ENCODE measurements around the gene S1PR1. TPM values are rescaled to one million over a fixed set of nuclear protein-coding genes. Genes with fewer than 3 reads are reported as not detected.
A peak's percentile ranks its signal among the peaks of the same experiment; 100 is the strongest.

Gene S1PR1
- total RNA-seq, 6 donors from 2014 or later: 18.9 to 130 (median 76.5) TPM

DNA sequence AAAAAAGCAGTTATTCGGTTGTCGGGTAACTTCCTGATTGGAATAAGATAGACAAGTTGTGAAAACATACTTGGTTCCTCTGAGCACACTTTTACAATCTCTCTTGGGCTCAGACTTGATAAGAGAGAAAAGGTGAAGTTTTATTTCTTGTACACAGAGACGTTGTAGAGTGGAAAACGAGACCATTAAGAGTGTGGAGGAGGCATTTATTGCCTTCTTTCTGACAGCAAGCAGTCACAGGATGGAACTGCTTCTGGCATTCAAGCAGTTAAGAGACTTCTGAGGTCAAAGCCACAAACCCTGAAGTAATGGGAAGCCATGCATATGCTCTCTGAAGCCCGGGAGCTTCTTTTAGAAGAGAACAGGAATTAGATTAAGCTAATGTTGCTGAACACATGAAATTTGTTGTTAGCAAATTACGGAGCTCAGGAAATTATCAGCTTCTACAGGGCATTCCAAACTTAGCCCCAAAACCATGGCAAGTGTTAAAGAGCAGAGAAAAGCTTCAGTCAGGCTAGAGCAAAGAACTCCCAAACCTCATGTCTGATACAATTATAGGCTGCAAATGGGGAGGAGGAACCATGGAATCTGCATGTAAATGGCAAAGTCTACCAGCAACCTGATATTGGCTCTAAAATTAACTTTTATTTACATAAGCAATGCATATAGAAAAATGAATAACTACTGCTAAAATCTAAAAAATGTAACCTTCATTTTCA, 26.0 kb downstream of the S1PR1 start:
- H3K4me3 ChIP-seq: no peak overlapping the region
- WGBS, 2 donors: 3 to 6% methylated on average over 6 of the region's 6 CpGs
- ATAC-seq (ENCODE audit: low FRiP score in 2 of 2): no peak
- H3K36me3 ChIP-seq: no peaks in the 10 kb centered on the region
- peaks cover 46 to 53% (median 48%) of the 10 kb centered on the region in 4 donors for H3K4me1 ChIP-seq
- H3K27me3 ChIP-seq: no peaks in the 10 kb centered on the region
- H3K9me3 ChIP-seq: no peaks in the 10 kb centered on the region
- TF ChIP-seq POLR2A (IDR thresholded peaks at IDR 0.05) (no peak), EP300 (IDR thresholded peaks at IDR 0.05) (no peak), POLR2AphosphoS5 (IDR thresholded peaks at IDR 0.05) (no peak)
- TF ChIP-seq, protein P1, sequence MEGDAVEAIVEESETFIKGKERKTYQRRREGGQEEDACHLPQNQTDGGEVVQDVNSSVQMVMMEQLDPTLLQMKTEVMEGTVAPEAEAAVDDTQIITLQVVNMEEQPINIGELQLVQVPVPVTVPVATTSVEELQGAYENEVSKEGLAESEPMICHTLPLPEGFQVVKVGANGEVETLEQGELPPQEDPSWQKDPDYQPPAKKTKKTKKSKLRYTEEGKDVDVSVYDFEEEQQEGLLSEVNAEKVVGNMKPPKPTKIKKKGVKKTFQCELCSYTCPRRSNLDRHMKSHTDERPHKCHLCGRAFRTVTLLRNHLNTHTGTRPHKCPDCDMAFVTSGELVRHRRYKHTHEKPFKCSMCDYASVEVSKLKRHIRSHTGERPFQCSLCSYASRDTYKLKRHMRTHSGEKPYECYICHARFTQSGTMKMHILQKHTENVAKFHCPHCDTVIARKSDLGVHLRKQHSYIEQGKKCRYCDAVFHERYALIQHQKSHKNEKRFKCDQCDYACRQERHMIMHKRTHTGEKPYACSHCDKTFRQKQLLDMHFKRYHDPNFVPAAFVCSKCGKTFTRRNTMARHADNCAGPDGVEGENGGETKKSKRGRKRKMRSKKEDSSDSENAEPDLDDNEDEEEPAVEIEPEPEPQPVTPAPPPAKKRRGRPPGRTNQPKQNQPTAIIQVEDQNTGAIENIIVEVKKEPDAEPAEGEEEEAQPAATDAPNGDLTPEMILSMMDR (IDR thresholded peaks at IDR 0.05): no peak
- no peak for DNase-seq
- H3K27ac ChIP-seq: peak overlapping the region; percentile 49 to 66 (median 60)

DNA sequence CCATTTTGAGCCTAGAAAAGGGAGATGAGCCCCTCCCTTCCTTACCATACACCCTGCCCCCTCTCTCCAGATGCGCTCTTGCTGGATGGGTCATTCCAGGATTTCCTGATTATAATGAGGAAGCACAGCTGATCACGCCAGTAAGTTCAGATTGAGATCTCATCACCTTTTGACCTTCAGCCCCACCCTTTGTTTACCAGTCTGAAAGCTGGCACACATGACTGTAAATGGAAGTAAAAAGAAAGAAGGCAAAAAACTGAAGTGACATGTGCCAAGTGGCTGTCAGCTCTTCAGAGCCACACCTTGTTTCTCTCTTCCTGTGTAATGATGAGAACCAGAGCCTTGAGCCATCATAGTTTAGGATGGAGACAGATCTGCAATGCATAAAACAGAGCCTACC, 27.9 kb downstream of the S1PR1 start:
- ATAC-seq (ENCODE audit: low FRiP score in 2 of 2) (peak; percentile 56 to 58), DNase-seq (peak in 1 of 2 donors; percentile 46)
- peak overlapping the region in 2 of 4 donors; percentile 57 to 65 for H3K27ac ChIP-seq
- H3K4me1 ChIP-seq: peaks cover 43 to 48% (median 45%) of the 10 kb centered on the region in 4 donors
- TF ChIP-seq POLR2A (IDR thresholded peaks at IDR 0.05): no peak
- peak; percentile 46 to 99 (median 80) for TF ChIP-seq EP300 (IDR thresholded peaks at IDR 0.05)
- TF ChIP-seq POLR2AphosphoS5 (IDR thresholded peaks at IDR 0.05): peak; percentile 93 to 96
- 18 to 28% methylated on average over 2 of the region's 2 CpGs for WGBS, 2 donors
- no peaks in the 10 kb centered on the region for H3K36me3 ChIP-seq
- no peaks in the 10 kb centered on the region for H3K27me3 ChIP-seq
- no peaks in the 10 kb centered on the region for H3K9me3 ChIP-seq
- H3K4me3 ChIP-seq: no peak overlapping the region

DNA sequence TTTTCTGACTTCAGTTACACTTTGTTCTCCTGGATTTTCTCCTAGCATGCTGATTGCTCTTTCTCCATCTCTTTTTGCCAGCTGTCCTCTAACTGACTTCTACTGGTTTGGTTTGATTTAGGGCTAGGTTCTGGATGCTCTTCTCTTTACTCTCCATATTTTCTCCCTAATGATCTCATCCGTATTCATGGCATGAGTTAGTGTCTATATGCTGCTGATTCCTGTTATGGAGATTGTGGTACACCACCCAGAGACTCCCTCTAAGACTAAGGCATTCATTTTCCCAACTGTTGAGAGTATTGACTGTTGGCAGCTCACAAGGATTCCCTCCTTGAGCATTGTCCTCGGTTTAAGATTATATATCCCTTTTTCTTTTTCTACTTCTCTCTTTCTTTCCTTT, 28.9 kb downstream of the S1PR1 start:
- H3K36me3 ChIP-seq: no peaks in the 10 kb centered on the region
- peaks cover 33 to 39% (median 36%) of the 10 kb centered on the region in 4 donors for H3K4me1 ChIP-seq
- TF ChIP-seq, protein P1 (IDR thresholded peaks at IDR 0.05): no peak
- TF ChIP-seq POLR2A (IDR thresholded peaks at IDR 0.05): no peak
- no peak for TF ChIP-seq POLR2AphosphoS5 (IDR thresholded peaks at IDR 0.05)
- TF ChIP-seq EP300 (IDR thresholded peaks at IDR 0.05): no peak
- 68 to 80% methylated on average over 2 of the region's 2 CpGs for WGBS, 2 donors
- DNase-seq: no peak
- no peak for ATAC-seq (ENCODE audit: low FRiP score in 2 of 2)
- H3K9me3 ChIP-seq: no peaks in the 10 kb centered on the region
- H3K27me3 ChIP-seq: no peaks in the 10 kb centered on the region
- no peak overlapping the region for H3K4me3 ChIP-seq
- H3K27ac ChIP-seq: peak overlapping the region in 2 of 4 donors; percentile 57 to 65

DNA sequence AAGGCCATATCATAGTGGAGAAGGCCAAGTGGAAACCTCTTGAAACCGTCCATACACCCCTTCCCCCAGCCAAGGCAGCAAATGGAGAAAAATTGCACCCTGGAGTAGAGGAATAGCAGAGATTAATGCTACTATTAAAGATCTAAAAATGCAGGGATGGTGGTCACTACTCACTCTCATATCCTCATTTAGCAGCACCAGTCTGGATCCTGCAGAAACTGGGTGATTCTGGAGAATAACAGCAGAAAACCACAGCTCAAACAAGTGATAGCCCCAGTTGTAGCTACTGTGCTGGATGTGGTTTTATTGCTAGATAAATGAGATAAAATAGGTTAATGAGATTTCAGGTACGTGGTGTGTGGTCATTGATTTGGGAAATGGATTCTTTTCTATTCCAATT, 30.3 kb downstream of the S1PR1 start:
- H3K27ac ChIP-seq: no peak overlapping the region
- peaks cover 0 to 7% (median 0%) of the 10 kb centered on the region in 4 donors for H3K9me3 ChIP-seq
- DNase-seq (no peak), ATAC-seq (ENCODE audit: low FRiP score in 2 of 2) (no peak)
- WGBS, 2 donors: 82 to 91% methylated on average over 2 of the region's 2 CpGs
- no peaks in the 10 kb centered on the region for H3K36me3 ChIP-seq
- no peaks in the 10 kb centered on the region for H3K27me3 ChIP-seq
- H3K4me1 ChIP-seq: peaks cover 21 to 31% (median 27%) of the 10 kb centered on the region in 4 donors
- TF ChIP-seq, protein P1 (IDR thresholded peaks at IDR 0.05): no peak
- TF ChIP-seq POLR2AphosphoS5 (IDR thresholded peaks at IDR 0.05) (no peak), POLR2A (IDR thresholded peaks at IDR 0.05) (no peak)
- no peak overlapping the region for H3K4me3 ChIP-seq

DNA sequence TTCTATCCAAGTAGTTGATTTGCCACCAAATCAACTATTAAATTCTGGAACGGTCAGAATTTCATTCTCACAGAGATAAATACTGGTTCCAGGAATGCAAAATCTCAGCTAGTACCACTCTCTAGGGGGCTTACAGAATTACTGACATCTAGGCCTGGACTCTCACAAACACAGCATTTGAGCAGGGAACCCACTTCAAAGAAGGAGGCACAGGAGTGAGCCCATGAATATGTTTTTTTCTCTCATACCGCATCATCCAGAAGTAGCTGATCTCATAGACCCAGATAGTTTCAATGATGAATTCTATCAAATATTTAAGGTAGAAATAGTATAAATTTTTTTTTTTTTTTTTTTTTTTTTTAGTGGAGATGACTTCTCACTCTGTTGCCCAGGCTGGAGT, 32.1 kb downstream of the S1PR1 start:
- no peak overlapping the region for H3K27ac ChIP-seq
- 98 to 100% methylated on average over 2 of the region's 2 CpGs for WGBS, 2 donors
- H3K27me3 ChIP-seq: no peaks in the 10 kb centered on the region
- TF ChIP-seq EP300 (IDR thresholded peaks at IDR 0.05) (no peak), POLR2A (IDR thresholded peaks at IDR 0.05) (no peak), POLR2AphosphoS5 (IDR thresholded peaks at IDR 0.05) (no peak)
- TF ChIP-seq, protein P1 (IDR thresholded peaks at IDR 0.05): no peak
- no peaks in the 10 kb centered on the region for H3K36me3 ChIP-seq
- H3K4me1 ChIP-seq: peaks cover 12 to 15% (median 13%) of the 10 kb centered on the region in 4 donors
- DNase-seq (no peak), ATAC-seq (ENCODE audit: low FRiP score in 2 of 2) (no peak)
- no peak overlapping the region for H3K4me3 ChIP-seq
- peaks cover 0 to 7% (median 0%) of the 10 kb centered on the region in 4 donors for H3K9me3 ChIP-seq
